HG03108 (cell line): ENCODE measurements around the gene ALLC.
"Not testable (repeated sequence)": the region's sequence is repeated elsewhere in the genome, so short reads cannot be mapped to it uniquely, and the experiment has no call there.

Source experiments
- ATAC-seq: cut with Tn5 transposase; IDR thresholded peaks from one replicate; pipeline ENCODE4 v1.9.1; 2021; ENCODE audit warnings: moderate library complexity; ENCODE audit not compliant: unreplicated experiment

Gene ALLC

DNA sequence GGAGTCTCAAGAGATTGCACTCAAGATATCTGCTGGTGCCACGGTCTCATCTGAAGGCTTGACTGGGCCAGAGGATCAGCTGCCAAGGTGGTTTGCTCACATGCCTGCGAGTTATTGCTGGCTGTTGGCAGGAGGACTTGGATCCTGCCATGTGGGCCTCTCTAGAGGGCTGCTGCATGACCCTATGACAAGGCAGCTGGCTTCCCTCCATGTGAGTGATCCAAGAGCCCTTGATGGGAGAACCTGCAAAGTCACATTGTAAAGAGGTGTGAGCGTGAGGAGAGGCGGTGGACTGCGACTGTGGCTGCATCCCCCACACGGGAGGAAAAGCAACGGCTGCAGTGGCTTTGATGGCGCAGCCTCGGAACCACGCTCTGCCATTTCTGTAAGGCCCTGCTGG, 4.0 kb upstream of the ALLC start:
- ATAC-seq = no peak

DNA sequence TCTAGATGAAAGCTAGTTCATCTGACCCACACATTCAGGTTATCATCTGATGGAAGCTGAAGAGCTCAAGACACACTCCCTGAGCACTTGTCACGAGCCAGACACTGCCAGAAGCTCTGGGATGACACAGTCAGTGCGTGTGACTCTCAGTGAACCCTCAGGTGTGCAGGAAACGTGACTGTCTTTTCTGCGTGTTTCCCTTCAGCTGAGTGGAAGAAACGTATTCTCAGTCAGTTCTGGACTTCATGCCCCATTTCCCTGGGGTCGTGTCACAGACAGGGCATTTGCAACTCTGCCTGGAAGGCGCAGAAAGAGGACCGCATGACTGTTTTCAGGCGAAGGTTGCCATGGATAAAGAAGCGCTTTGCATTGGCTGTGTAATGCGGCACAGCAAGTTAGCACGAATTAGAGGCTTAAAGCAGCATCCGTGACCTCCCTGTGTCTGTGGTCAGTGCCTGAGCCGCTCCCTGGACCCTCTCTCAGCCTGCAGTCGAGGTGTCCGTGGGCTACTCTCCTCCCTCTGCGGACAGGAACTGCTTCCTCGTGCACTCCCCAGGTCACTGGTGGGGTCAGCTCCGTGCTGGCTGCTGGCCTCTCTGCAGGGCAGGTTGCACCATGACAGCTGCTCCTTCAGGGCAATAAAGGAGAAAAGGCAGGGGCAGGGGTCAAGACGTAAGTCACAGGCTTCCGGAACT, 3.3 kb upstream of the ALLC start:
- ATAC-seq = no peak

DNA sequence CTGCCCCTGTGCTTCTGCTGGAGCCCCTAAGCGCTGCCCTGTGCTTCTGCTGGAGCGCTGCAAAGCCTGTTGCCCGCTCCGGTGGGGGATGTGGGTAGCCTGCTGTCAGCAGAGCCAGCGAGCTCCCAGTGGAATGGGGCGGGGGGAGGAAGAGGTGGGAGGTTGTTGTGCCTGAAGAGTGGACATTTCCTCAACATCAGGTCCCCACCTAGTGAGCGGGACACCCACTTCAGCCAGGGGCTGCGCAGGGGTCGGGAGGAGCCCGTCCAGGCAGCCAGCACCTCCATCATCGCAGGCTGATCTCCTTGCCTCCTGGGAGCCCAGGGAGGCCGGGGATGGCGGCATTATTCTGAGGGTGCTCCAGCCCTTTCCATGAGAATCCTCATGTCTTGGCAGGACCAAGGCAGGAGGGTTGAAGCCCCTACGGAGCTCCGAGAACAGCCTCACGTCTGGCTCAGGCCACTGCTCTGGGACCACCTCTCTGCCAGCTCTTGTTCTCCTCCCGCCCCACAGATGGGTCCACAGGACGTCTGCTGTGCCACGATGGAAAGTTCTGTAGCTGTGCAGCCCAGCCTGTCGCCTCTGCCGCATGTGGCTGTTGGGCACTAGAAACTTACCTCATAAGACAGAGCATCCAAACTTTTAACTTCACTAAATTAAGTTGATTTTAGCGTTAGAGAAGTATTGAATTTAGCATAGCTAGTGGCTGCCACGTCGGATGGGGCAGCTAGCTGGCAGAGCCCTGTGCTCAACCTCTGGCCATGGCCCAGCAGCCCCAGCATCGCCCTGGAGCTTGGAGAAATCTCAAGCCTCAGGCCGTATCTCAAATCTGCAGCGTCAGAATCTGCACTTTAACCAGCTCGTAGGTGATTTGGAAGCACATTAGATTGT, 1.9 kb upstream of the ALLC start:
- ATAC-seq = no peak

DNA sequence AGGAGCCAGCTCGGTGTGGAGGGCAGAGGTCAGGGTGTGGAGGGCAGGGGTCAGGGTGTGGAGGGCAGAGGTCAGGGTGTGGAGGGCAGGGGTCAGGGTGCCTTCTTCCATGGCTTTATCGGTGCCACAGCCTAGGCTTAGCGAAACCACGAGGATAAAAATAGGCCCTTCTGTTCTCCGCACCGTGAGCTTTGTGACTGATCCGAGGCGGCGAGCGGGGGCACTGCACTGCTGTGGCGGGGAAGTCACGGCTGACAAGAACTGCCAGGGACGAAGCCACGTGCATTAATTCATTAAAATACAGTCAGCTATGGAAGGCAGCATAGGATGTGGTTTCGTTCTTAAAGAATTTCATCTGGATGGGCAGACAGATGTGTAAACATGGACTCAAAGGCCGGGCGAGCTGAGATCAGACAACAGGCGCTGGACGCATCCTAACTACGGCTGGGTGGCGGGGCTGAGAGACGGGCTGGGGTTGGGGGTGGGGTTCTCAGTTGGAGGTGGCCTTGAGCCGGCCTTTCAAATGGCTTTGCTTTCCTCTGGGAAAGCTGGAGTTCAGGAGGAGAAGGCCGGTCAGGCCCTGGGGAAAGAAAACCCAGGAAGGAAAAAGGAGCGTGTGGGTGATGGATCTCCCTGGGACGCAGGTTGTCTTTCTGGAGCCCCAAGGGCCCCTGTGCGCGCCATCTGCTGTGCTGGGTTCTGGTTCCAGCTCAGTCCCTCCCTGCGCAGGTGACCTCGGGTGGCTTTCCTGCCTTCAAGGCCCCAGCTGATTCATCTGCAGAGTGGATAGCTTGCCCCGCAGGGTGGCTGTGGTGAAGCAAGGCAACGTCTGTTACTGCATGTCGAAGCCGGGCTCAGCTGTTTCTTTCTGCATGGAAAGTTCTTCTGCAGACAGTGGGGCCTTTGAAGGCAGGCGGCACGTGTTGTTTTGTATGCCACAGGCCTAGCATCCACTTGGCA, 958 bp upstream of the ALLC start:
- no peak for ATAC-seq

DNA sequence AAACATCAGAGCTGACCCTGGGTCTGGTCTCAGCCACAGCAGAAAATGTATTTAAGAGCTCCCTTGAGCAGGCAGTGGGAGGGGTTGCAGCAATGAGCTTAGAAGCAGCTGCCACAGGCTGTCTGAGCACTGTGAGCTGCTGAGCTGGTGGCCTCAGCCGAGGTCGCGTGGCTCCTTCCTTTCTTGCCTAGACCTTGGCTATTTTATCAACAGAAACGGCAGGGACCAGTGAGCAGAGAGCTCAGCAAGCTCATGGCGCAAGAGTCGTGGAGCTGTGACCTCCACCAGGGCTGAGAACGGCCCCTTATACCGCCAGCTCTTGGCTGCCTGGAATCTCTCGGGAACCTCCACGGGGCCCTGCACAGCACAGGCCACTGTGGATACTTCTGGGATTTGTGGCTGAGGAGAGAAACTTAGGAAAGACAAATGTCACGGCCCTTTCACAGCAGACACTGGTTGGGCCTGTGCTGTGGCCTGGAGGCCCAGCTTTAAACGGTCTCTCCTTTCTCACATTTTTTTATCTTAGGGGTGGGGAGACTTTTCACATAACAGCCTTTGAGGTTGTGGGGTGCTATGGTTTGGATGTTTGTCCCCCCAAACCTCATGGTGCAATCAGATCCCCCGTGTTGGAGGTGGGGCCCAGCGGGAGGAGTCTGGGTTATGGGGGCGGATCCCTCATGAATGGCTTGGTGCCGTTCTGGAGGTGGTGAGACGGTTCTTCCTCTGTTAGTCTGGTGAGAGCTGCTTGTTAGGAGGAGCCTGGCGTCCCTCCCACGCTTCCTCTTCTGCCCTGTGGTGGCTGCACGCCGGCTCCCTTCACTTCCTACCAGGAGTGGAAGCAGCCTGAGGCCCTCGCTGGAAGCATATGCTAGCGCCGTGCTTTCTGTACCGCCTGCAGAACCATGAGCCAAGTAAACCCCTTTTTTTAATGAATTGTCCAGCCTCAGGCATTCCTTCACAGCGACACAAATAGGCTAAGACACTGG, 1.7 kb downstream of the ALLC start:
- no peak for ATAC-seq

DNA sequence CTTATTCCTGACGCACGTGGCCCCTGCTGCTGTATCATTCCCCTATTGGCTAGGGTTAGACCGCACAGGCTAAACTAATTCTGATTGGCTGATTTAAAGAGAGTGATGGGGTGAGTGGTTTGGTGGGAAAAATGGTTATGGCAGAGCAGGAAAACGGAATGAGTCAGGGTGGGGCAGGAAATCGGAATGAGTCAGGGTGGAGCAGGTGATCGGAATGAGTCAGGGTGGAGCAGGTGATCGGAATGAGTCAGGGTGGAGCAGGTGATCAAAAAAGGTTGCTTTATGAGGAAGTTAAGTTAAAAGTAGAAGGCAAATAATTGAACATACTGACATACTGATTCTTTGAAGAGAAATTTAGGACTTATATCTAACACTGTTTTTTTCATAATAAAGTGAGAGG, 2.6 kb downstream of the ALLC start:
- not testable (repeated sequence) for ATAC-seq

DNA sequence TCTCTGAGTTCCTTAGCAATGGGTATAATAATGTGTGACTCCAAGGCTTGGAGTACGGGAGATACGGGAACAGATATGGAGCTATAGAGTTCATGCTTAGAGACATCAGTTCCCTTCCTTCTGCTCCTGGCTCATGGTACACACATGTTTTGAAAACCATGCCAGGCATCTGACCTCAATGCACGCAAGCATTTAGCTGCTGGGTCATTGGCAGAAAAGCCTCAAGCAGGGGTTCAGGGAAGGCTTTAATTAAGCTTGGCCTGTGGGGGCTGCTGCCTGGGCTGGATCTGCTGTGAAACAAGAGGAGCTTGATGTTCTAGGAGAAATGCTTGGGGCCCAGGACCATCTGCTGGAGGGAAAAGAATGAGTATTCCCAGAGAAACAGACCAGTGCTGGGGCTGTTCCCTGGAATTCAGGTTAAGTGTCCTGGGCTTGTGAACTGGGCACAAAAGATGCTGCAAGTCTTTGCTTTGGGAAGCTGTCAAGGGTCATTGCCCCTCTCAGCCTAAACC, 3.2 kb downstream of the ALLC start:
- no peak for ATAC-seq

DNA sequence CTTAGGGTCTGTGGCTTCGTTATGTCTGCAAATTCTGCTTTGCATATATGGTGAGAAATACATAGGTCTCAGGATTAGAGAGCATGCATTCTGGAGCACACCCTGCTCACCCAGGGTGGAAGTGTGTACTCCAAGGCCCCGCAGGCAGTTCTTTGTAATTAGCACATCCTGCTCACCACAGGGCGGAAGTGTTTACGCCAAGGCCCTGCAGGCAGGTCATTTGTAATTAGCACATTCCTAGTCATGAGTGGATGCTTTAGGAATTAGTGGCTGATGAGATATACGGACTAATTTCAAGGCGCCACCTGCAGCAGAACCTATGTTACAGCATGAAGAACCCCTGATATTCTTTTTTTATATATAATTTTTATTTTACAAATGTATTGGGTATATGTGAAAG, 4.2 kb downstream of the ALLC start:
- no peak for ATAC-seq

DNA sequence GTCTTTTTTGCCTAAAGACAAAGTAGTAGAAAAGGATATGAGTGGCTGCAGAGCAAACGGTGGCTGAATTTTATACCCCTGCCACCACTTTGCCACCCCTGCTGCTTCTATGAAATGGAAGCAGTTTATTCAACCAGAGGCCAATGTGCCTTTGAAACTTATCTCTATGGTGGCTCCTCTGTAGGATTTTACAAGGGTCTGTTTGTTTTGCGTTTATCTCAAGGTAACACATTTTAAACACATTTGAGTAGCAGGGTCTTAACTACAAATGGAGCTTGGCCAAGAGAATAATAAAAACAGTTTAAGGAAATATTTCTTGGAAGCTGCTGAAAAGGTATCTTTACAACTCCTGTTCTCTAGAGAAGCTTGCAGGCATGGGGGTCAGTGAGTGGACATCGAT, 6.1 kb downstream of the ALLC start:
- ATAC-seq = no peak

DNA sequence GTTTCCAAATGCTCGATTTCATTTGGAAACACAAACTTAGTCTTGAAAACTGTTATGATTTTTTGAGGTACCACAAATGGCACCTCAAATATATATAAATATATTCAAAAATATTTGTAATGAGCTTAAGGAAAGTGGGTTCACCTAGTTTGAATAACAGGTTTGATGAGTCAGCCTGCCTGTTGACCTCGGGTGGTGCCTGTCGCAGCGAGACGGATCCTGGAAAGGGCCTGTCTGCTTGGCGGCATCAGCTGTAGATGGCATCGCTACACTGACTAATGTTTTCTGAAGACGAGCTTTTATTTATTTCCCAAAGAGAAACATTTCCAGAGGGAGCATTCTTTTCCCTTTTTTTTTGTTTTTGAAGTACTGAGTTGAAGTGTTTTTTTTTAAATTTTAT, 6.9 kb downstream of the ALLC start:
- ATAC-seq = no peak

DNA sequence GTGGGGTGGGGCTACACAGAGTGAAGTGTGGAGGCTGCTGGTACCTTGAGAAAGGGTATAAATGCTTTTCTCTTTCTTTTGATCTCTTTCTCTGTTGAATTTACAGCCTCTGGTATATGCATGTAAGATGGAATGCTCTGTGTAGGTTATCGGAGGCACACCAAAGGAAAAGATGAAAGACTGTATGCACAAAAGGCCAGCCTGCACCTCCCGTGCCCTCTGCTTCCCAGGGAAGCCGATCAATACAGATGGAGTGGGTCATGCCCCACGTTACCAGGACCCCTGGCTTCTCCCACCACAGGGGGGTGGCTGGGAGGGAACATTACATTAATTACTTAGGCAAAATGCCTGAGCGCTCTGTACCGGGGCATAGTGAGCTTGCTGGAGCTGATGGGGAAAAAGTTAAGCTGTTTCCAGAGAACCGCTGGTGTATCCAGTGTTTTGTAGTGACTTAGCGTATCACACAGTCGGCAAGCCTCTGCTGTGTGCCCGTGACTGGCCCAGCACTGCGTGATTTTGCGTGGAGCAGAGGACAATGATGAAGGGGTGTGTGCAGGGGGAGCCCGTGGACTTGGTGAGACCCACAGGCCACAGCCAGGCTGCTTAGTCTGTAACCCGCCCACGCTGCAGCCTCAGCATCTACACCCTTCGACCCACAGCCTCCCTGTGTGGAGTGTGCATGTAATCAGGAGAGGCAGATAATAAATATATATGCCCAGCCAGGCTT, 8.0 kb downstream of the ALLC start:
- no peak for ATAC-seq

DNA sequence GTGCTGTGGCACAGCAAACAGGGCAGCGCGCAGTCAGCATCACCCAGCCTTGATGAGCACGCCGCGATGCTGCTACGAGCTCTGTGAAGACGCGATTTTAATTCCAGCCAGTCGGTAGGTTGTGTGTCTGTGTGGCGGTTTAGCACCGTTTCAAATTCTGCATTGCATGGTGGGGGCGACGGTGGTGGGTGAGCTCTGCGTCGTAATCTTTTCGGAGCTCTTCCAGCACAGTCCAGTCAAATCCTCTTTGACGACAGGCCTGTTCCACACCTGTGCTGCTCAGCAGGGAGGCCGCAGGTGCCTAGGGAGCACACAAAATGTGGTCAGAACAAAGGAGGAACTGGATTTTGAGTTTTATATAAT, 8.6 kb downstream of the ALLC start:
- no peak for ATAC-seq

DNA sequence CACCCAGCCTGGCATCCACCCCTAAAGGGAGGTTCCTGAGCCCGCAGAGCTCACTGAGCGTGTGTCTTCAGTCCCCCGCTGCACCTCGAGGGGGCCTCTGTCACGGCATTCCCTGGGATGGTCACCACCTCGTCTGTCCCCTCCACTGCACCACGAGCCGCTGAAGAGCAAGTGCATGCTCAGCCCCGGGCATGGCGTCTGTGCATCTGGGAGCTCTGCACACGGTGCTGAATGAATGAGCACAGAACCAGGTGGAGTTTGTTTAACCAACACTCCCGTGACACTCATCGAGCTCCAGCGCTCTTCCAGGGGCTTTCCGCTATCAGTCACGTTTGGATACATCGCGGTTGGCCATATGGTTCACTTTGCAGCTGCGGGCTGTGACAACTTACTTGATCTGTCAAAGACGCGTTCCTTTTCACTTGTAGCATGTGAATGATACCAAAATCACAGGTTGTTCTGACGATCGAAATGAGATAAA, 9.2 kb downstream of the ALLC start:
- ATAC-seq = no peak

DNA sequence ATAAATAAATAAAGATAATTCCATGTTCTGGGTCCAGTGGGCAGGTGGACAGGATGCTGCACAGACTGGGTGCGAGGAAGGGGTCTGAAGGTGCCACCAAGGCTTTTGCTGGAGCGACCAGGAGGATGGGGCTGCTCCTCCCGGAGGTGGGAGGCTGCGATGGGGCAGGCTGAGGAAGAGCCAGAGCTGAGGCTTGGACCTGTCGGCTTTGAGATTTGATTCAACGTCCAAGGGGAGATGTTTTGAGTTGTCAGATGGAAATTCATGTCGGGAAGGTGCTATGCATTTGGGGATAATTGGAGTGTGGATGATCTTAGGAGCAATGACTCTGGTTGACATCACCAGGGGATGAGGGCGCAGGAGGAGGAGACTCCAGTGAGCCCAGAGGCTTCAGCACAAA, 11.7 kb downstream of the ALLC start:
- ATAC-seq = no peak

DNA sequence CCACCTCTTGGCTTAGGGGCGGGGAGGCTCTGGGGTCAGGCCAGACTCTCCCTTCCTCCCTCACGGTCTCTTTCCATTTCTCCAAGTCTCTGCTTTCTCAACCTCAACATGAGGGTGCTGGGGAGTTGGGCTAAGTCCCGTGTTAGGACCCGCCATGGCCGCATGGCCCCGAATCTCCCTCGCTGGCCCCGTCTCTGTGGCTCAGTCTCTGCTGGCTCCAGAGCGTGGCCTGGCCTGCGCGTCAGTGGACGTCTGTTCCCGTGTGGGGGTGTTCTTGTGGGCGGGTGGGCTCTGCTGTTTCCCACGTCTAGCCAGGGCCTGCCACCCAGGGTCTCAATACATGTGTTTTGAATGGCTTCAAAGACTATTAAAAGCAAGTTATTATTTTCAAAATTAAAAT, 12.4 kb downstream of the ALLC start:
- ATAC-seq = no peak

DNA sequence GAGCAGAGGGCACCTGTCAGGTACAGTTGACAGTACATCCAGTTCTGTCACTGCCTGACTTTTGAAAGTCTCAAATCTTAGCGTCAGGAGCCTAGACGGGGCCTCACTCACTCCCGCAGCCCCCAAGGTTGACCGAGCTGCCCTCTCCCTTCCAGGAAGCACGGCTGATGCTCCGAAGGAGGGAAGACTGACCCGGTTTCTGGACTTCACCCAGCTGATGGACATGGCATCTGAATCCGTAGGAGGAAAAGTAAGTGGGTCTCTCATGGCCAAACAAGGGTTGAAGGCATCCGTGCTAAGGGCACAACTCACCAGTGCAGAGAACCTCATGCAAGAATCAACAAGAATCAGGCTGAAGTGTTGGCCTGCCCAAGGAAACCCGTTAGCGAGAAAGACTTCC, 12.9 kb downstream of the ALLC start:
- no peak for ATAC-seq

DNA sequence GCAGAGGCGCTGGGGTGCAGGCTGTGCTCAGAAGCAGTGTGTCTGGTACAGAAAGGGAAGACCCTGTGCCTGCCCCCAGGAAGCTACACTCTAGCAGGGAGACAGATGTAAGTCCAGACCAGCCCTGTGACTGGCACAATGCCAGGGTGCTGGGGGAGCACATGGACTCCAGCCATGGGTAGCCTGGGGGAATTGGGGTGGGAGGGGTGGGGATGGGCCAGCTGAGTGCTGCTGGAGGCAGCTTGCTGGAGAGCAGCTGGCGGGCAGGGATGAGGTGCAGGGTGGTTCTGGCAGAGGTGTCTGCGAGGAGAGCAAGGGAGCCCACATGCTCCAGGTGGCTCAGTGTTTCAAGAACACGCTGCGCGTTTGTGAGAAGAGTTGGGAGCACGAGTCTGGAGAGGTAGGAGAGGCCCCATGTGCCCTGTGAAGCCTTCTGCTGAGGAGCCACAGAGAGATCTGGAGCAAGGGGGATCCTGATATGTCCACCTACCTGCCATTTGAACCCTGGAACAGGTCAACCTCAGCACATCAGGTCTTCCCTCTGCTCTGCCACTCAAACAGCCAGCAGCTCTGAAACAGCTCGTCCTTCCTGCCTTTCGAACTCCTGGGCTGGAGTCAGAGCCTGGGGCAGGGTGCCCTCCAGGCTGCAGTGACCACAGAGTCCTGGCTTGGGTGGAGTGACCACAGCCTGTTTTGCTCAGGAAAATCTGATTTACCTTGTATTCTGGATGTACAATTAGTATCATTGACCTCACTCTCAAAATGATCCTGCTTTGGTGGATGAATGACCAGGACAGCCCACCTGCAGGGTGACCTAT, 15.1 kb downstream of the ALLC start:
- ATAC-seq = no peak

DNA sequence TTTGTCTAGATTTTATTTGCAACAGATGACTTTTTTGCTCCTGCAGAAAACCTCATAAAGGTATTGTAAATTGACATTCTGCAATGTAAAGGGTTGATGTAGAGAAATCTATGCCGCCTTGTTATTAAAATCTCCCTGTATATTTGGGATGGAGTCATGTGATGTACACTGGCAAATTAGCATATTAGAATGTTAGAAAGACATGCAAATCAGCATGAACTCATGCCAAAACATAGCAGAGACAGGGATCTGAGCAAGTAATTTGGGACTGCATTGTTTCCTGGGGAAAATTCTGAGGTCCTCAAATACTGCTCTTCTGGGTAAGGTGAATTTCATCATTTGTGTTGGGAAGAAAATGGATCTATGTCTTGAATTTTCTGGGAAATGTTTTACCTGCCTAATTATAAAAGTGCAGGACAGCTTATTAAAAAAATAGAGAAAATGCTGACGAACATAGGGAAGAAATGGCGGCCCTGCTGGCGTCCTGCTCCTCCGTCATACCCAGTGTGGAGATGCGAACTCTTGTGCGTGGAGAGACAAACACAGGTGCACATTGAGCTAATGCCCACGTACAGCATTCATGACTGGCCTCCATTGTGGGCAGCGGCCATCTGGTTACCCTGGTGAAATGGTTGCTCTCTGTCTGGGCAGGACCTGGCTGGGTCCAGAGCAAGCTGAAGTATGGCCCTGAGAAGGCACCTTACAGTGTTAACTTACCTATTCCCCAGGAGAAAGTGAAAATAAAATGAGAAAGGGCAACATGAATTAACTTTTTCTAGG, 16.3 kb downstream of the ALLC start:
- no peak for ATAC-seq
